Measurements from ENCODE around the gene THADA.

DNA sequence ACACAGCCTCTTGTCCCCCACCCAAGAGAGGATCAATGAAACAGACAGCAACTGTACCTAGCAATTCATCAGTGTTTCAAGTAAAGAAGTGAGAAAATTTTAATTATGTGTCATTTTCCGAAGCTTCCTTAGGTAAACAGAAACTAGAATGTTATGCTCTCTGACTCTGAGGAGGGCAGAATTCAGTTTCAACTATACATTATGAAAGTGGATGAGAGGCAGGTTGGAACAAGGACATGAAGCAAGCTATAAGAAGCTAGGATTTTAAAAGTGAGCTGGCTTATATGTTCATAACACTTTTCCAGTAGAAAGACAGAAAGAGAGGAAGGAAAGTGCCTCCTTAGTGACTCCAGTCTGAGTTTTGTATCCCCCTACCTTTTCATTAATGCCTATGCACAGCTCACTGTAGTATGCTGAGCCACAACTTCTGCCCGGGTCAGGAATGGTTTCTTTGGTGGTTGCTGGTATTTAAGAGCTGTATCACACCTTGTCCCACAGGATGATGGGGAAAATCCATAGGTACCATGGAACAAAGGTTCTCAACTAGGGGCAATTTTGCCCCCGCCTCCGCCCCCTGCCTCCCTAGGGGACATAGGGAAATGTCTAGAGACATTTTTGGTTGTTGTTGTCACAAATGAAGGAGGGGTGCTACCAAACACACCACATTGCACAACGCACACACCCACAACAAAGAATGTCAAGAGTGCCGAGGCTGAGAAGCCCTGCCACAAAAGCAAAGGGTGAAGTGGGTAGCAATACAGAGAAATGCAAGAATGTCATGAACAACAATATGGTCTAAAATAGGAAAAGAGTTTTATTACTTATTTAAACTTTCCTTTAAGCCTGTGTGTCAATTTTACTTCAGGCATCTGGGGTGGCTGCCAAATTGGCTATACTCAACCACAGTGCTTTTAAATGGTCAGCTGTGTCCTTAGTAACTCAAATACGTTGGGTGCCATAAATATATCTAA, 208.5 kb downstream of the THADA start:
- no peak for TF ChIP-seq POLR2AphosphoS5 (IDR thresholded peaks at IDR 0.05)
- TF ChIP-seq, protein P1, sequence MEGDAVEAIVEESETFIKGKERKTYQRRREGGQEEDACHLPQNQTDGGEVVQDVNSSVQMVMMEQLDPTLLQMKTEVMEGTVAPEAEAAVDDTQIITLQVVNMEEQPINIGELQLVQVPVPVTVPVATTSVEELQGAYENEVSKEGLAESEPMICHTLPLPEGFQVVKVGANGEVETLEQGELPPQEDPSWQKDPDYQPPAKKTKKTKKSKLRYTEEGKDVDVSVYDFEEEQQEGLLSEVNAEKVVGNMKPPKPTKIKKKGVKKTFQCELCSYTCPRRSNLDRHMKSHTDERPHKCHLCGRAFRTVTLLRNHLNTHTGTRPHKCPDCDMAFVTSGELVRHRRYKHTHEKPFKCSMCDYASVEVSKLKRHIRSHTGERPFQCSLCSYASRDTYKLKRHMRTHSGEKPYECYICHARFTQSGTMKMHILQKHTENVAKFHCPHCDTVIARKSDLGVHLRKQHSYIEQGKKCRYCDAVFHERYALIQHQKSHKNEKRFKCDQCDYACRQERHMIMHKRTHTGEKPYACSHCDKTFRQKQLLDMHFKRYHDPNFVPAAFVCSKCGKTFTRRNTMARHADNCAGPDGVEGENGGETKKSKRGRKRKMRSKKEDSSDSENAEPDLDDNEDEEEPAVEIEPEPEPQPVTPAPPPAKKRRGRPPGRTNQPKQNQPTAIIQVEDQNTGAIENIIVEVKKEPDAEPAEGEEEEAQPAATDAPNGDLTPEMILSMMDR (IDR thresholded peaks at IDR 0.05): no peak
- TF ChIP-seq EP300 (IDR thresholded peaks at IDR 0.05): no peak
- TF ChIP-seq POLR2A (IDR thresholded peaks at IDR 0.05): no peak

Data from suprapubic skin (tissue), 4 donors.